ENCODE measurements around the gene DRD2.

DNA sequence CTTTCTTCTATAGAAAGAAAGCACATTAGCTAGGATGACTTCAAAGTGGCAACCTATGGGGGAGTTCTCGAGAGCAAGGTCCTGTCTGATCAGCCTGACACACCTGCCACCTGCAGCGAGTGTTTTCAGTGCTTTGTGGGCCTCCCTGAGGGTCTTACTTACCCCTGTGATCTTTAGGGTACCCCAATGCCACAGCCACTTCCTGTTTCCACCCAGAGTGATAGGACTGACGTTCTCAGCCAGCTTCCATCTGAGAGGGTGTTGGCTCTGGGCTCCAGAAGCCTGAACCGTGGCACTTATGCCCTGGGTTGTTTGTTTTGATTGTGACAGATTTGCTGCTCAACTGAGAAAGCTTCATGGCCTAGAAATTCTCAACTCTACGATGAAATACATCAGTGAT, 109.3 kb downstream of the DRD2 start:
- no peak for TF ChIP-seq EZH2 (IDR thresholded peaks at IDR 0.05; ENCODE audit: borderline replicate concordance, low read depth, low read length, severe bottlenecking)
- no peak for TF ChIP-seq CTCF (IDR thresholded peaks at IDR 0.05; ENCODE audit: borderline replicate concordance, extremely low read depth, low read length, poor library complexity, severe bottlenecking)

Measured in DND-41 (cell line).